ENCODE measurements around the gene TECR.
"Not testable (repeated sequence)": the region's sequence is repeated elsewhere in the genome, so short reads cannot be mapped to it uniquely, and the experiment has no call there.

Gene TECR

DNA sequence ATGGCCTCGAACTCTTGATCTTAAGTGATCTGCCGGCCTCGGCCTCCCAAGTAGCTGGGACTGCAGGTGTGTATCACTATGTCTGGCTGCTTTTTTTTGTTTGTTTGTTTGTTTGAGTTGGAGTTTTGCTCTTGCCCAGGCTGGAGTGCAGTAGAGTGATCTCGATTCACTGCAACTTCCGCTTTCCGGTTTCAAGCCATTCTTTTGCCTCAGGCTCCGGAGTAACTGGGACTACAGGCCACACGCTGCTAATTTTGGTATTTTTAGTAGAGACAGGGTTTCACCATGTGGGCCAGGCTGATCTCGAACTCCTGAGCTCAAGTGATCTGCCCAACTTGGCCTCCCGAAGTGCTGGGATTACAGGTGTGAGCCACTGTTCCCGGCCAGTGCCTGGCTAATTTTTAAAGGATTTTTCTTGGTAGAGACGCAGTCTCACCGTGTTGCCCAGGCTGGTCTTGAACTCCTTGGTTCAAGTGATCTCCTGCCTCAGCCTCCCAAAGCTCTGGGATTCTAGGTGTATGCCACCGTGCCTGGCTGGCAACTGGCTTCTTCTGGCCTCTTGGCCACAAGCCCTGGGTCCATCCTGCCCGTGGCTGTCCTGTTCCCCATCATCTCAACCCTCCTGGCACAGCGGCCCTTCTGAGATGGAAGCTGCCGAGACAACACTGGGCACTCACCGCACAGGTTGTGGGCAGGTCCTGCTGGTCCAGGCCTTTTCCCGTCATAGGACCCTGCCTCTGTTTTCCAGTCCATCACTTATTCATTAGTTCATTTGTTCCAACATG lies 11.5 kb downstream of the TECR start:
- no peak for DNase-seq (ENCODE audit: low read depth in 2 of 2)

GRCh38 chr19:14541979-14542378 lies 12.6 kb downstream of the TECR start:
- DNase-seq (ENCODE audit: low read depth in 2 of 2) = not testable (repeated sequence)

GRCh38 chr19:14542711-14543328 lies 13.4 kb downstream of the TECR start:
- no peak for DNase-seq (ENCODE audit: low read depth in 2 of 2)

DNA sequence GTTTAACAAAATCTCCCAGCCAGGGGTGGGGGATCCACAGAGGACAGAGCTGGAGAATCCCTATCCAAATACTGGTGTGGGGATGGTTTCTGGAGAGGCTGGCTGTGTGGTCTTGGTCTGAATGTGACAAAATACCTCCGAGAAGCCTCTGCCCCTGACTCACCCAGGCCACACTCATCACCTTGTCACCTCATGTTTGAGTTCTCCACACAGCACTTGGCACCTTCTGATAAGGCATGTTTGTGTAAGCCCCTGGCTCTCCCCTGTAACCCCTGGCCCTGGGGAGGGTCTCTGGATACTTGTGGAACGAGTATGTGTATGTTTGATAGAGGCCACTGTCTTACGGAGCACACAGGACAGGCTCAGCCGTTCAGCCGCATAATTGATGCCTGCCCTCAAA lies 14.7 kb downstream of the TECR start:
- DNase-seq (ENCODE audit: low read depth in 2 of 2) = no peak

GRCh38 chr19:14544977-14545715 lies 15.8 kb downstream of the TECR start:
- DNase-seq (ENCODE audit: low read depth in 2 of 2) = no peak

DNA sequence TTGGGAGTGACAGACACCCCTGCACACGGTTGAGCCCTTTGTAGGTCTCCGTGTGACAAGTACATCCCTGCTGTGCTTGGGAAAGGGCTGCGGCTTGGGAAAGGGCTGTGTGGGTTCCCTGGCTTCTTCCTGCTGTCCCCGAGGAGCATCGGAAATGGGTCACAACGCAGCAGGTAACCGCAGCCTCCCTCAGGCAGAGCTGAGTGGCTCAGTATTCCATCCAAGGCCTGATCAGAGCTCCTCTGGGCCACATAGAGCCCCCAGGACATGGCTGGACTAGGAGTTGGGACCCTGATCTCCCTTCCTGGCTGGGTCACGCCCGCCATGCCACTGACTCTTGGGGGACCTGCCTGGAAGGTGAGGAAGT lies 16.3 kb downstream of the TECR start:
- no peak for DNase-seq (ENCODE audit: low read depth in 2 of 2)

DNA sequence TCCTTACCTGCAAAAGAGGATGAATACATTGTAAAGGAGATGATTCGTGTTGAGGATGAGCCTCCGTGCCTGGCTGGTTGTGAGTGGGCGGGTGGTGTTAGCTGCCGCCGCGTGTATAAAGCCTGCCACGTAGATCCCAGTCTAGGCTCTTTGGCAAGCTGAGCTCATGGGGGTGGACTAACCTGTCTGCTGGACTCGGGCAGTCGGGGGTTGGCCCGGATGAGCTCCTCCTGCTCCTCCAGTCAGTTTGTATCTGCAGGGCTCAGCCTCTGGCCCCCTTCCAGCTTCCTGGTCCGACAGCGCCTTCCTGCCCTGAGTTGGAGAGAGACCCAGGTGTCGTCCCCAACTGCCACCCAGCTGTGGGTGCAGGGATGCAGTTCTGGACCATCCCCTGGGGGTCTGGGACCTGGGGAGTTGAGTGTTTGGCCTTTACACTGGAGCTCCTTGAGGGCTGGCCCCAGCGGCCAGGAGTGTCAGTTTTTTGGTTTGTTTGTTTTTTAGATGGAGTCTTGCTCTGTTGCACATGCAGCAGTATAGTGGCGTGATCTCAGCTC lies 20.9 kb downstream of the TECR start:
- no peak for DNase-seq (ENCODE audit: low read depth in 2 of 2)

GRCh38 chr19:14551134-14552005 lies 22.0 kb downstream of the TECR start:
- DNase-seq (ENCODE audit: low read depth in 2 of 2) = peak; percentile 58

DNA sequence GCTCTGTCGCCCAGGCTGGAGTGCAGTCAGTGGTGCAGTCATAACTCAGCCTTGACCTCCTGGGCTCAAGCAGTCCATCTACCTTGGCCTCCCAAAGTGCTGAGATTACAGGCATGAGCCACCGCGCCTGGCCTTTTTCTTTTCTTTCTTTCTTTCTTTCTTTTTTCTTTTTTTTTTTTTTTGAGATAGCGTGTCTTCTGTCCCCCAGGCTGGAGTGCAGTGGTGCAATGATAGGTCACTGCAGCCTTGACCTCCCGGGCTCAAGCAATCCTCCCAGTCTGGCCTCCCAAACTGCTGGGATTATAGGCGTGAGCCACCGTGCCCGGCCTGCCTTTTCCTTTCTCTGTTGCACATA lies 22.6 kb downstream of the TECR start:
- DNase-seq (ENCODE audit: low read depth in 2 of 2) = not testable (repeated sequence)

DNA sequence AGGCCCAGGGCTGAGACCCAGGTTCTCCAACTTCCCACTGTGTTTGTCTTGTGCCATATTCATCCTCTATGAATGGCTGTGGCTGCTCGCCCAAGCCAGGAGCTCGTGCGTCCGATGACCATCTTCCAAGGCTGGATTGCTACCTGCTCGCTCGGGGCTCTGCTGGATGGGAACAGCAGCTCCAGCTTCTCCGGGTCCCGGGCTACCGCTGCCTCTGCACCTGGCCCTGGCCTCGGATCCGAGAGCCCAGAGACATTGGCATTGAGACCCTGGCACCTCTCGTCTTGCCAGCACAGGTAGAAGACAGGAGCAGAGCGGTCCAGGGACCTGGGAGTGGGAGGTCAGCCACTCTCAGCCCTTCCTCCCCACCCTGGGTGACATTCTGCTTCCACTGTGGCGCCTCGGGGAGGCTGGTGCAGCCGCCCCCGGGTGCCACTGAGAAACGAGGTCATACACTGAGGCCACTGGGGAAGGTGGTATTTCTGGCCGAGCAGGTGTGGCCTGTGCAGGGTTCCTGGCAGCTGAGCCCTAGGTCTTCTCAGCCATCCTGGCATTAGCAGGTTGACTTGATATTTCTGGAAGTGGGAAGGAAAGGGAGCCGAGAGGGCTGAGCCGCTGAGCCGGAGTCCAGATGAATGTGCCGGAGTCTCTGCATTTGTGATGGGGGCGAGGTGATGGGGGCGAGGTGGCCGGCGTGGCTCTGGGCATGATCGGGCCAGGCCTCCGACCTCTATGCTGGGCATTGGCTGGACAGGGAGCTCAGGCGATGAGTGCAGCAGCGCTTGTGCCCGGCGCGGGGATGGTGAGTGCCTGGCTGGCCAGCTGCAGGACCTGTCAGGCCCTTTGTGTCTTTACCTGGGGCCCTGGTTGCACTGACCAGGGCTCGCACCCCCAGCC lies 23.9 kb downstream of the TECR start:
- no peak for DNase-seq (ENCODE audit: low read depth in 2 of 2)

- DNase-seq (ENCODE audit: low read depth in 2 of 2) = no peak
Observed at GRCh38 chr19:14553939-14554243, 24.5 kb downstream of the TECR start.

DNA sequence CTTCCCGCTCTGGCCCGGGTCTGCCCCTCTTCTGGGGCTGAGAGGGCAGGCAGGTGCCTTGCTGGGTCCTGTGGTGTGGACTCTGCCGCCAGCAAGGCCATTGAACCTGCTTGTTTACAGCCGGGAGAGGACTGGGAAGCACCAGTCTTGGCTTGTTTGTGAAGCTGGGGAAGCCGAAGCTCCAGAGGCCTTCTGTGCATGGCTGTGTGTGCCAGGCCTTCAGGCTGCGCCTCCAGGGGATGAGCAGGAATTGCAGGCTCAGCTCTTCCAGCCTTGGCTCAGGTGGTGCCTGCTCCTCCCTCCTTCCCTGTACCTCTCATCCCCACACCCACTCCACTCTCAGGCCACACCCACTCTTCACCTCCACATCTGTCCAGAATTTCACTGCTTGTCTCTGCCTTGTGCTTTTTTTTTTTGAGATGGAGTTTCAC lies 25.0 kb downstream of the TECR start:
- no peak for DNase-seq (ENCODE audit: low read depth in 2 of 2)

- no peak for DNase-seq (ENCODE audit: low read depth in 2 of 2)
Observed at GRCh38 chr19:14555918-14556661, 26.7 kb downstream of the TECR start.

DNA sequence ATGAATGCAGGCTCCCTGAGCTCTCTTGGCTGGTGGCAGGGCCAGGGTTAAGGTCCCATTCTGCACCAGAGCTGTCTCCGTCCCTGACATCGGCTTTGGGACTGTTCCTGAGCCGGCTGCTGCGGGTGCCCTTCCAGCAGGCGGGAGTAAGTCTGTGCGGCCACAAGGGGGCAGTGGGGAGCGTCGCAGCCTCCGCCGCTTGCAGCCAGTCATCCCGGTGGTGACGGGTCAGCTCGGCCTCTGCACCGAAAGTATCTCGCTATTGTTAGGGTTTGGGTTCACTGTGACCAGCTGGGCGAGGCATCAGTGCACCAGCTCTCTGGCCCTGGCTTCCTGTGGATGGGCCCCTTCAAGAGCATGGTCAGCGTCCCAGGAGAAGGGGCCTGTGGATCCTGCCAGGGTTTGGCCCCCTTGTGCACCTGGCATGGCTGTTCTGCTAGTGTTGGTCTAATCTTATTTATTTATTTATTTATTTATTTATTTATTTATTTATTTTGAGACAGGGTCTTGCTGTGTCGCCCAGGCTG lies 27.3 kb downstream of the TECR start:
- DNase-seq (ENCODE audit: low read depth in 2 of 2) = peak; percentile 45 to 63

DNA sequence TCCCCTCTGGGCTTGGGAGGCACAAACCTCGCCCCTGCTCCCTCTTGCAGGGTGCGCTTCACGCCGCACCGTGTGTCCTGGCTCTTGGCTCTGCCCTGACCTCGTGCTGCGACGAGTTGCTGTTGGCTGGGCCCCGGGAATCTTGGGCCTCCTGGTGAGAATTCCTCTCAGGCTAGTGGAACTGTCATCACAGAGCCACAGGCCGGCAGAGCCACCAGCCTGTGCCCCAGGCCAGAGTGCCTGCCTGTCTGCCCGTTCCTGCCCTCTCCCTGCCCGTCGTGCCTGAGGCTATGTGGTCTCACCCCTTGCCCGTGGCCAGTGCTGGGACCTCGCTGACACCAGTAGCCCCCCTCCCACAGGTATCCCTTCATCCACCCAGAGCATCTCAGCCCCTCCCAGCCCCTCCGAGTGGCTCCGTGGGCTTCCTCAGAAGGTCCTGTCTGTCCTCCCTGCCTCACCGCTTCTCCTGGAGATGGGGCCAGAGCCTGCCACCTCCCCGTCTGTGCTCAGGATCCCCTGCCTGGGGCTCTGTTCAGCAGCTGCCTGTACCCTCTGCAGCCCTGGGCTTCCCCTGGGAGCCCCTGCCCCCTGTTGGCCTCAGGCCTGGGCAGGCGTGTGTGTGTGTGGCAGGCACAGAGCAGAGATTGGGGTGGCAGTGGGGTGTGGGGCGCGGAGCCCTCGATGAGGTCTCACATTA lies 29.1 kb downstream of the TECR start:
- DNase-seq (ENCODE audit: low read depth in 2 of 2) = no peak

DNA sequence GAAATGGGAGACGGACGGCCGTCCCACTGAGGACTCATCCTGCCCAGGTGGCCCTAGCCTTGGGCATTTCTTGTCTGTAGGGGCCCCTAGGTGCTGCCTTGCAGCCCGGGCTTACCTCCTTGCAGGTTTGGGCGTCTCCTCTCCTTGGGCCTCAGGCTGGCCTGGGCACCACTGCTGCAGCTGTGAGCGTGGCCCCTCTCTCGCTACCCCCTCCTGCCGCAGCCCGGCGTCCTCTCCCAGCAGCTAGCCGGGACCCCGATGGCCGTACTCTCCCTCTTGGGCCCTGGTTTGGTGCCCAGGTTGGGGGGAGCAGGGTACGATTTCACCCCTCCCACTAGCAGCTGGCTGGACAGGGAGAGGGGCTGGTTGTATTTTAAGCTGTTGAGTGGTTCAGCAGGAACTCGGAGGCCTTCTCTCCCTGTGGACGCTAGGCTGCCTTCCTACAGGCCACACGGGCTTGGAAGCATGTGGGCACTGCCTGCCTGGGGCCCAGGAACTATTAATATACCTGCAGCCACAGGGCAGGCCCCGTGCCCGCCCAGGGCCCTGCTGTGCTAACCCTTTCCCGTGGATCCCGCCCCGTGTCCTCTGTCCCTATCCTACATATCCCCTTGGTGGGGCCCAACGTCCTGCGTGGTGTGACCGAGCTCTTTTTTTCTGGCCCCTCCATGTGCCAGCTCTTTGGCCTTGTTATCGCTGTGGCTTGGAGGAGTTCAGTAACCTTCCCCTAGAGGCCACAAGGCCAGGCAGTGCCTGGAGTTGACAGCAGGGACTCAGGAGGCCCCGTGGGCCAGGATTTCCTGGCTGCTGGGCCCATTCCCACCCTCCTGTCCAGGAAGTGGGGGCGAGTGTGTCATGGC lies 30.8 kb downstream of the TECR start:
- DNase-seq (ENCODE audit: low read depth in 2 of 2) = no peak

DNA sequence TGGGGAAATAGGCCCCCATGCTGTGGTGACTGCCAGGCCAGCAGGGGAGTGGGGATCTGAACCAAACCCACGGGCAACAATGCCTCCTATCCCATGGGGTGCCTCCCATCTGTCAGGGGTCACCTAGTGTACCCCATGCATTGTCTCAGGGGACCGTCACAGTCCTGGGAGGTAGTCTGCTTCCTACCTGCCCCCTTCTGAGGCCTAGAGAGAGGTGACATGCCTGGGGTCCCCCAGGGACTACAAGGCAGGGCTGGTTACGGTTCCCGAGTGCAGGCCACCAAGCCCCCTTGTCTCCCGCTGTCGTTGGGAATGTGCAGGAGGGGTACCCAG lies 31.3 kb downstream of the TECR start:
- no peak for DNase-seq (ENCODE audit: low read depth in 2 of 2)

- DNase-seq (ENCODE audit: low read depth in 2 of 2) = no peak
Observed at GRCh38 chr19:14561249-14561648, 31.9 kb downstream of the TECR start.
